ENCODE measurements around the gene PSAT1. TPM values are rescaled to one million over a fixed set of nuclear protein-coding genes. Genes with fewer than 3 reads are reported as not detected.

PSAT1 gene
- total RNA-seq, 6 experiments from 2014 or later, result 56.5 to 102 (median 61.9) TPM

DNA sequence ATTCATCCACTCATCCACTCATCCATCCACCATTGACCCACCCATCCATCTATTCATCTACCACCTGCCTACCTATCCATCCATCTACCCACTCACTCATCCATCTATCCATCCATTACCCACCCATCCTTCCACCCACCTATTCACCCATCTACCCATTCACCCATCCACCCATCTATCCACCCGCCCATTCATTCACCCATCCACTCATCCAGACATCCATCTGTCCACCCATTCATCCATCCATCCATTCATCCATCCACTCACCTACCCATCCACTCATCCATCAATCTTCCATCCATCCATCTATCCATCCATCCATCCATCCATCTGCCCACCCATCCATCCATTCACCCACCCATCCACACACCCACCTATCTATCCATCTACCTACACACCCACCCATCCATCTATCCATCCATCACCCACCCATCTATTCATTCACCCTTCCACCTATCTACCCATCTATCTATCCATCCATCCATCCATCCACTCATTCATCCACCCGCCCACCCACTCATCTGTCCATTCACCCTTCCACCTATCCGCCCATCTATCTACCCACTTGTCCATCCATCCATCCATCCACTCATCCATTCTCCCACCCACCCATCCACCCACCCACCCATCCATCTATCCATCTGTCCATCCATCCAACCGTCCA lies 23.2 kb downstream of the PSAT1 start:
- Mint-ChIP-seq H3K4me3 (no peak overlapping the region), H3K9me3 (no peaks in the 10 kb centered on the region), H3K36me3 (ENCODE audit: low read depth) (peaks cover 35% of the 10 kb centered on the region), H3K27ac (no peak overlapping the region), H3K27me3 (ENCODE audit: insufficient read depth) (peaks cover 1% of the 10 kb centered on the region; the same call in 1 of the 2 replicates), H3K4me1 (ENCODE audit: low read depth) (peaks cover 8% of the 10 kb centered on the region)
- no peak for DNase-seq
- TF ChIP-seq, protein P1, sequence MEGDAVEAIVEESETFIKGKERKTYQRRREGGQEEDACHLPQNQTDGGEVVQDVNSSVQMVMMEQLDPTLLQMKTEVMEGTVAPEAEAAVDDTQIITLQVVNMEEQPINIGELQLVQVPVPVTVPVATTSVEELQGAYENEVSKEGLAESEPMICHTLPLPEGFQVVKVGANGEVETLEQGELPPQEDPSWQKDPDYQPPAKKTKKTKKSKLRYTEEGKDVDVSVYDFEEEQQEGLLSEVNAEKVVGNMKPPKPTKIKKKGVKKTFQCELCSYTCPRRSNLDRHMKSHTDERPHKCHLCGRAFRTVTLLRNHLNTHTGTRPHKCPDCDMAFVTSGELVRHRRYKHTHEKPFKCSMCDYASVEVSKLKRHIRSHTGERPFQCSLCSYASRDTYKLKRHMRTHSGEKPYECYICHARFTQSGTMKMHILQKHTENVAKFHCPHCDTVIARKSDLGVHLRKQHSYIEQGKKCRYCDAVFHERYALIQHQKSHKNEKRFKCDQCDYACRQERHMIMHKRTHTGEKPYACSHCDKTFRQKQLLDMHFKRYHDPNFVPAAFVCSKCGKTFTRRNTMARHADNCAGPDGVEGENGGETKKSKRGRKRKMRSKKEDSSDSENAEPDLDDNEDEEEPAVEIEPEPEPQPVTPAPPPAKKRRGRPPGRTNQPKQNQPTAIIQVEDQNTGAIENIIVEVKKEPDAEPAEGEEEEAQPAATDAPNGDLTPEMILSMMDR (IDR thresholded peaks at IDR 0.05), result no peak

DNA sequence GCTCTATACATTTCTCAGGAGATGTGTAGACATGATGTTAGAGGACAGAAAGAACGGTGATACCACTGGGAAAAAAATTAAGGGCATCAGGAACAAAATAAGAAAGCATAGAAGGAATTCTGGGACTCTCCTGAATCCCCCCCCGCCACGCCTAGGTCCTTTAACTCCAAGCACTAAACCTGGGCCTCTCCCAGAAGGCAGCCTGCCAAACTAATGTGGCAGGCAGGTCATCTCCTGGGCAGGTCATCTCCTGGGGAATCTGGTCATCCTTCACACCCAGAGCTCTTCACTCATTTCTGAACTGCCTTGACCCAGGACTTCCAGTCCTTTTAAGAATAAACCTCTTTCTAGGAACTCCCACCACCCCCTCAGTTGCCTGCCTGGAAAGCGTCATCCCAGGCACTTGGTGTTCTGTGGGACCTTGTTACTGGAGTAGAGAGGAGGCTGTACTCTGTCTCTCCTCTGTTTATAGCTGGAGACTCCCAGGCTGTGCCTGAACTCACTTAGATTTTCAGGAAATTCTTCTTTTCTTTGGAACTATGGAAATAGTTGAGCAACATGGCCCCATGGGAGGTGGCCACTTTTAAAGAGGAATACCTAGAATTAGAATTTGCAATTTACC lies 24.1 kb downstream of the PSAT1 start:
- Mint-ChIP-seq H3K4me3 (no peak overlapping the region), H3K4me1 (ENCODE audit: low read depth) (peaks cover 12% of the 10 kb centered on the region), H3K9me3 (no peaks in the 10 kb centered on the region), H3K36me3 (ENCODE audit: low read depth) (peaks cover 35% of the 10 kb centered on the region), H3K27ac (no peak overlapping the region), H3K27me3 (ENCODE audit: insufficient read depth) (peaks cover 1% of the 10 kb centered on the region; the same call in 1 of the 2 replicates)
- no peak for DNase-seq
- TF ChIP-seq, protein P1 (IDR thresholded peaks at IDR 0.05), result no peak

DNA sequence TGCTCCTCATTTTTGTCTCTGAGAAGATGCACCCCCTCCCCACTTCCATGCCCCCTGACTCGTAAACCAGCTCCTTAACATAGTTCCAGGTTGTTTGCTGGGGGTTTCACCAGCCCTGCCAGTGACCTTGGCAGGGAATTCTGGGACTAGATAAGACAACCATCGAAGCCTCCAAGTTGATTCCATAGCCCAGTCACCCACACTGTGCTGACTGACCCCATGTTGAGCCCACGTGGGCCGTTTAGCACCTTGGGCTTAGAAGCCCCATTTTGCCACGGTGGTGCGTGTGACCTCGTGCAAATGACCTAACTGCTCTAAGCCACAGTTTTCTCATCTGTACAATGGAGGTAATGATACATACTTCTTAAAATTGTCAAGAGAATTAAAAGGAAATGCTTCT lies 24.6 kb downstream of the PSAT1 start:
- Mint-ChIP-seq H3K4me1 (ENCODE audit: low read depth) (peaks cover 13% of the 10 kb centered on the region), H3K27ac (no peak overlapping the region), H3K9me3 (no peaks in the 10 kb centered on the region), H3K36me3 (ENCODE audit: low read depth) (peaks cover 34% of the 10 kb centered on the region), H3K4me3 (no peak overlapping the region), H3K27me3 (ENCODE audit: insufficient read depth) (peaks cover 1% of the 10 kb centered on the region; the same call in 1 of the 2 replicates)
- DNase-seq, result no peak
- TF ChIP-seq, protein P1 (IDR thresholded peaks at IDR 0.05), result no peak

DNA sequence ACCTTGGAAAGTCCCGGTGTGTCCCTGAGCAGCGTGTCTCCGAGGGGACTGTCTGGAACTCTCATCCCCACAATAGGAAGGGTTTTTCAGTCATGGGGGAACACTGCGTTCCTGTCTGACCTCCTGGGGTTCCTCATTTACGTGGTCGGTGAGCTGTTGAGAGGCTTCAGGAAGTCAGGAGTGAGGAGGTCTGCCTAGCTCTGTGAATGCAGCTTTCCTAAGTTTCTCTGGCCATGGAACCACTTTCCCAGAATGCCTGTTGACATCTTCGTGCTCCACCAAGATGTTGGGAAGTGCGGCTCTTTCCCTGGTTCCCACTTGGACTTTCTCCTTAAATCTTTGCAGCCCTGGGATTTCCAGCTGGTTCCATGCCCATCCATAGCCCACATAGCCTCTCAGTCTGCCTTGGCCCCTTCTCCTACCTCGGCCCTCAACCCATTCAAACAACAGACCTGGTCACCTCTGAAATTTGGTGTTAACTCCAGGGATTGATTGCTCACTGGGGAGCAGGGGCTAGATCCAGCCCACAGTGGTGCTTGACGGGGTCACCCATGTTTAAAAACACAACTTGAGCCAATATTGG lies 27.2 kb downstream of the PSAT1 start:
- peaks cover 19% of the 10 kb centered on the region for H3K36me3 Mint-ChIP-seq (ENCODE audit: low read depth)
- peaks cover 13% of the 10 kb centered on the region for H3K4me1 Mint-ChIP-seq (ENCODE audit: low read depth)
- DNase-seq, result no peak
- no peaks in the 10 kb centered on the region for H3K9me3 Mint-ChIP-seq
- no peaks in the 10 kb centered on the region for H3K27me3 Mint-ChIP-seq (ENCODE audit: insufficient read depth)
- no peak overlapping the region for H3K4me3 Mint-ChIP-seq
- no peak overlapping the region for H3K27ac Mint-ChIP-seq
- TF ChIP-seq, protein P1 (IDR thresholded peaks at IDR 0.05), result no peak

DNA sequence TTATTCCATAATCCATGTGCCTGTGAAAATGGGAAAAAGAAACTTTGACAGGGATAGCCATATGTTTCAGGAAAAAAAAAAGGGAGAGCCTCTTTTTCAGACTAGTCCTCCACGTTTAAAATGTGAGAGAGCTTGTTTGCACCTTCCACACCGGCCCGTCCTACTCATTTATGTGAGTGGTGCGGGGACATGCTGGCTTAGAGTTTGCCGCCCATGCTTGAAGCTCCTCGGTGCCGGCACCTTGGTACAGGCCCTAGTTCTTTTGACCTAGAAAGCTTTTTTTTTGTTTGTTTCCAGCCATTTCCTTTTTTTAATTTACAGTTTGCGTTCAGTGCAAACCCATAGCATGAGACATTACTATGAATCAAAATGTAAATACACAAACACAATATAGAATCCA lies 27.8 kb downstream of the PSAT1 start:
- H3K4me1 Mint-ChIP-seq (ENCODE audit: low read depth), result peaks cover 13% of the 10 kb centered on the region
- H3K4me3 Mint-ChIP-seq, result no peak overlapping the region
- H3K36me3 Mint-ChIP-seq (ENCODE audit: low read depth), result peaks cover 18% of the 10 kb centered on the region
- H3K27ac Mint-ChIP-seq, result no peak overlapping the region
- no peak for DNase-seq
- H3K9me3 Mint-ChIP-seq, result no peaks in the 10 kb centered on the region
- TF ChIP-seq, protein P1 (IDR thresholded peaks at IDR 0.05), result no peak
- H3K27me3 Mint-ChIP-seq (ENCODE audit: insufficient read depth), result no peaks in the 10 kb centered on the region

All from HFFc6 (cell line).